NCI-H2171 (cell line): ENCODE results near the gene TMEM191B.
"Not testable (repeated sequence)": the region's sequence is repeated elsewhere in the genome, so short reads cannot be mapped to it uniquely, and the experiment has no call there.

Experiments
- DNase-seq: peaks from one replicate; lab custom pipeline; 2025; lab: John Stamatoyannopoulos, UW

TMEM191B gene

GRCh38 chr22:18558516-18558915 lies 30.9 kb downstream of the TMEM191B start:
- DNase-seq = not testable (repeated sequence)

GRCh38 chr22:18558939-18559338 lies 31.3 kb downstream of the TMEM191B start:
- not testable (repeated sequence) for DNase-seq

- not testable (repeated sequence) for DNase-seq
These were observed 32.7 kb downstream of the TMEM191B start for GRCh38 chr22:18560099-18560974.

- DNase-seq = not testable (repeated sequence)
These were observed 43.1 kb downstream of the TMEM191B start for GRCh38 chr22:18570509-18571246.

GRCh38 chr22:18573483-18574164 lies 46.0 kb downstream of the TMEM191B start:
- not testable (repeated sequence) for DNase-seq

- not testable (repeated sequence) for DNase-seq
These were observed 47.0 kb downstream of the TMEM191B start for GRCh38 chr22:18574555-18574954.

- DNase-seq = not testable (repeated sequence)
These were observed 48.1 kb downstream of the TMEM191B start for GRCh38 chr22:18575686-18576085.

GRCh38 chr22:18577090-18577818 lies 49.7 kb downstream of the TMEM191B start:
- not testable (repeated sequence) for DNase-seq

- not testable (repeated sequence) for DNase-seq
These were observed 50.2 kb downstream of the TMEM191B start for GRCh38 chr22:18577847-18578246.
